Ovary (tissue), 3 donors: ENCODE data around the gene PAX2.

Source experiments
- EP300 ChIP-seq: sonication (generic); formaldehyde crosslinking; IDR thresholded peaks from one replicate; pipeline ENCODE4 v1.6.1; 2017; ENCODE audit warnings: antibody characterized with exemption
- POLR2A ChIP-seq: fragments of 450-650 bp; IDR thresholded peaks from one replicate; pipeline ENCODE4 v1.6.1; 2017; ENCODE audit warnings: antibody characterized with exemption, mild to moderate bottlenecking, moderate library complexity
- TF ChIP-seq, protein P1 (sequence below), 3 donors: fragments of 450-650 bp in 2 of 3; fragments of 200-600 bp in 1 of 3; IDR thresholded peaks; one replicate each; pipeline versions ENCODE4 v1.5.1 to v1.8.0; 2016 to 2022; ENCODE audit warnings: antibody characterized with exemption in 3 of 3, mild to moderate bottlenecking in 1 of 3
- donor health status: DM: no; HTN: no; CAD: no.

DNA sequence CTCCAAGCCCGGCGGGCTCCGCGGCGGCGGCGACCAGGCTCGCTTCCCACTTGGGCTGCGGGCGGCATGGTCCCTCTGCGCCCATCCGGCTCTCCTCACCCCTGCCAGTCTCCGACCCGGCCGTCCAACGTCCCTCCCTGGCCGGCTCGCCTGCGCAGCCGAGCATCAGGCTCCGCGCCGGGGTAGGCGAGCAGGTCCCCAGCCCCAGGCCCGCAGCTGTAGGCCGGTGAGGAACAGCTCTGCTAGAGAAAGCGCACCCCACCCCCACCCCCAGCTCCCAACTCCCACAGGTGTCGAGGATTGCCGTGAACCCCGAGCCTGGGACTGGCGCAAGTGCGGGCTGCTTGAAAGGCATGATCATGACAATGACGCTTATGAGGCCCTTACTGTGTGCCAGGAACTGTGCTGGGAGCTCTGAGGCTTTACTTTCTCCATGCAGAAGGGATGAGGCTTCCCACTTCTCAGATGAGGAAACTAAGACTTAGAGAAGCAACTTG, 20.8 kb upstream of the PAX2 start:
- TF ChIP-seq, protein P1, sequence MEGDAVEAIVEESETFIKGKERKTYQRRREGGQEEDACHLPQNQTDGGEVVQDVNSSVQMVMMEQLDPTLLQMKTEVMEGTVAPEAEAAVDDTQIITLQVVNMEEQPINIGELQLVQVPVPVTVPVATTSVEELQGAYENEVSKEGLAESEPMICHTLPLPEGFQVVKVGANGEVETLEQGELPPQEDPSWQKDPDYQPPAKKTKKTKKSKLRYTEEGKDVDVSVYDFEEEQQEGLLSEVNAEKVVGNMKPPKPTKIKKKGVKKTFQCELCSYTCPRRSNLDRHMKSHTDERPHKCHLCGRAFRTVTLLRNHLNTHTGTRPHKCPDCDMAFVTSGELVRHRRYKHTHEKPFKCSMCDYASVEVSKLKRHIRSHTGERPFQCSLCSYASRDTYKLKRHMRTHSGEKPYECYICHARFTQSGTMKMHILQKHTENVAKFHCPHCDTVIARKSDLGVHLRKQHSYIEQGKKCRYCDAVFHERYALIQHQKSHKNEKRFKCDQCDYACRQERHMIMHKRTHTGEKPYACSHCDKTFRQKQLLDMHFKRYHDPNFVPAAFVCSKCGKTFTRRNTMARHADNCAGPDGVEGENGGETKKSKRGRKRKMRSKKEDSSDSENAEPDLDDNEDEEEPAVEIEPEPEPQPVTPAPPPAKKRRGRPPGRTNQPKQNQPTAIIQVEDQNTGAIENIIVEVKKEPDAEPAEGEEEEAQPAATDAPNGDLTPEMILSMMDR (IDR thresholded peaks at IDR 0.05): no peak
- TF ChIP-seq EP300 (no peak), POLR2A (no peak)
